CD1c-positive myeloid dendritic cell (primary cell): ENCODE measurements around the gene R3HDM4.

Experiments
- DNase-seq: peaks from one replicate; pipeline ENCODE4 v3.0.0-alpha.2; 2016; ENCODE audit errors: extremely low spot score

R3HDM4 gene

GRCh38 chr19:916645-917322, 3.8 kb upstream of the R3HDM4 start:
- DNase-seq = peak; percentile 13

- DNase-seq = no peak
Measured at GRCh38 chr19:912181-913079, 589 bp downstream of the R3HDM4 start.

- no peak for DNase-seq
Measured at GRCh38 chr19:911197-912033, 1.6 kb downstream of the R3HDM4 start.

GRCh38 chr19:907183-907853, 5.7 kb downstream of the R3HDM4 start:
- peak; percentile 56 for DNase-seq

- no peak for DNase-seq
Measured at GRCh38 chr19:906480-906879, 6.5 kb downstream of the R3HDM4 start.

GRCh38 chr19:904545-904944, 8.5 kb downstream of the R3HDM4 start:
- DNase-seq = no peak

- DNase-seq = no peak
Measured at GRCh38 chr19:903266-903797, 9.7 kb downstream of the R3HDM4 start.

- no peak for DNase-seq
Measured at GRCh38 chr19:902446-903226, 10.4 kb downstream of the R3HDM4 start.

GRCh38 chr19:902093-902370, 11.0 kb downstream of the R3HDM4 start:
- DNase-seq = no peak

GRCh38 chr19:901216-902092, 11.6 kb downstream of the R3HDM4 start:
- DNase-seq = no peak

GRCh38 chr19:900302-901111, 12.5 kb downstream of the R3HDM4 start:
- DNase-seq = no peak

- no peak for DNase-seq
Measured at GRCh38 chr19:900043-900301, 13.0 kb downstream of the R3HDM4 start.

- no peak for DNase-seq
Measured at GRCh38 chr19:899336-900042, 13.5 kb downstream of the R3HDM4 start.

- DNase-seq = no peak
Measured at GRCh38 chr19:898663-899062, 14.4 kb downstream of the R3HDM4 start.

- no peak for DNase-seq
Measured at GRCh38 chr19:897442-898039, 15.5 kb downstream of the R3HDM4 start.

- no peak for DNase-seq
Measured at GRCh38 chr19:896999-897398, 16.0 kb downstream of the R3HDM4 start.

GRCh38 chr19:896434-896833, 16.6 kb downstream of the R3HDM4 start:
- DNase-seq = no peak
